ENCODE results near the gene NFIB. TPM values are rescaled to one million over a fixed set of nuclear protein-coding genes. Genes with fewer than 3 reads are reported as not detected.

The NFIB gene
- total and polyA plus RNA-seq, 2 of the 8 experiments (the other 6 are each of a cell fraction or from before 2014, with no cell fraction given): 2.6 to 13.1 TPM

- TF ChIP-seq CHD7 (IDR thresholded peaks at IDR 0.05; ENCODE audit: insufficient replicate concordance, low read length): no peak
- TF ChIP-seq E2F6 (IDR thresholded peaks at IDR 0.05): no peak
- no peak for TF ChIP-seq JUND (IDR thresholded peaks at IDR 0.05; ENCODE audit: low read length)
- TF ChIP-seq GABPA (IDR thresholded peaks at IDR 0.05; ENCODE audit: borderline replicate concordance, insufficient read depth, low read length): no peak
- TF ChIP-seq SUZ12 (IDR thresholded peaks at IDR 0.05; ENCODE audit: low read length): no peak
- TF ChIP-seq SP2 (IDR thresholded peaks at IDR 0.05; ENCODE audit: low read length): no peak
- TF ChIP-seq YY1 (IDR thresholded peaks at IDR 0.05; ENCODE audit: low read depth, low read length): no peak
- TF ChIP-seq EP300 (IDR thresholded peaks at IDR 0.05; ENCODE audit: borderline replicate concordance in 1 of 2, low read depth in 2 of 2, low read length in 2 of 2): no peak
- TF ChIP-seq RNF2 (IDR thresholded peaks at IDR 0.05; ENCODE audit: borderline replicate concordance, low read depth, low read length, missing control alignments, poor library complexity, severe bottlenecking): no peak
- no peak for TF ChIP-seq NRF1 (IDR thresholded peaks at IDR 0.05; ENCODE audit: low read depth, low read length)
- no peak for TF ChIP-seq ZNF274 (IDR thresholded peaks at IDR 0.05; ENCODE audit: borderline replicate concordance, extremely low read depth, low read length)
These were observed 241.1 kb downstream of the NFIB start (continued) for GRCh38 chr9:14072850-14073249.
